Measurements from ENCODE around the gene GLT8D2.

DNA sequence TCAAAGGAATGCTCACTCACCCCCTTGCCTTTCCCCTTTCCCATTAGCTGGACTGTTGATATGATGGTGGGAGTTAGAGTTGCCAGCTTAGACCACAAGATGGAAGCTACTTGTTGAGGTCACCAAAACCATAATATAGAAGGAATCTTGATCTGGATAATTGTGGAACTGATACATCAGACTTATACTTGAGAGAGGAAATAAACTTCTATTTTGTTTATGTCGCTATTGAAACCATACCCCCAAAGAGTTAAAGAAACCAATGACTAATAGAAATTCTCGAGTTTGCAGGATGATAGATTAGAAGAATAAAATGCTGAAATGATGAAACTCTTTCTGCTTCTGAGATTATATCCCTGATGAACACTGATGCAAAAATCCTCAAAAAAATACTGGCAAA, 46.4 kb downstream of the GLT8D2 start:
- TF ChIP-seq, protein P1, sequence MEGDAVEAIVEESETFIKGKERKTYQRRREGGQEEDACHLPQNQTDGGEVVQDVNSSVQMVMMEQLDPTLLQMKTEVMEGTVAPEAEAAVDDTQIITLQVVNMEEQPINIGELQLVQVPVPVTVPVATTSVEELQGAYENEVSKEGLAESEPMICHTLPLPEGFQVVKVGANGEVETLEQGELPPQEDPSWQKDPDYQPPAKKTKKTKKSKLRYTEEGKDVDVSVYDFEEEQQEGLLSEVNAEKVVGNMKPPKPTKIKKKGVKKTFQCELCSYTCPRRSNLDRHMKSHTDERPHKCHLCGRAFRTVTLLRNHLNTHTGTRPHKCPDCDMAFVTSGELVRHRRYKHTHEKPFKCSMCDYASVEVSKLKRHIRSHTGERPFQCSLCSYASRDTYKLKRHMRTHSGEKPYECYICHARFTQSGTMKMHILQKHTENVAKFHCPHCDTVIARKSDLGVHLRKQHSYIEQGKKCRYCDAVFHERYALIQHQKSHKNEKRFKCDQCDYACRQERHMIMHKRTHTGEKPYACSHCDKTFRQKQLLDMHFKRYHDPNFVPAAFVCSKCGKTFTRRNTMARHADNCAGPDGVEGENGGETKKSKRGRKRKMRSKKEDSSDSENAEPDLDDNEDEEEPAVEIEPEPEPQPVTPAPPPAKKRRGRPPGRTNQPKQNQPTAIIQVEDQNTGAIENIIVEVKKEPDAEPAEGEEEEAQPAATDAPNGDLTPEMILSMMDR (conservative IDR thresholded peaks at IDR 0.05; ENCODE audit: low read depth, low read length) = no peak
- TF ChIP-seq EZH2phosphoT487 (IDR thresholded peaks at IDR 0.05; ENCODE audit: borderline replicate concordance, low read length) = no peak

All from PC-3 (cell line).